GM21528 (cell line): ENCODE results near the gene KANSL1L.
"Not testable (repeated sequence)": the region's sequence is repeated elsewhere in the genome, so short reads cannot be mapped to it uniquely, and the experiment has no call there.

ENCODE experiments used
- ATAC-seq: cut with Tn5 transposase; IDR thresholded peaks from one replicate; pipeline ENCODE4 v1.9.1; 2021; ENCODE audit warnings: mild to moderate bottlenecking, moderate library complexity; ENCODE audit not compliant: unreplicated experiment, low FRiP score

KANSL1L gene, protein sequence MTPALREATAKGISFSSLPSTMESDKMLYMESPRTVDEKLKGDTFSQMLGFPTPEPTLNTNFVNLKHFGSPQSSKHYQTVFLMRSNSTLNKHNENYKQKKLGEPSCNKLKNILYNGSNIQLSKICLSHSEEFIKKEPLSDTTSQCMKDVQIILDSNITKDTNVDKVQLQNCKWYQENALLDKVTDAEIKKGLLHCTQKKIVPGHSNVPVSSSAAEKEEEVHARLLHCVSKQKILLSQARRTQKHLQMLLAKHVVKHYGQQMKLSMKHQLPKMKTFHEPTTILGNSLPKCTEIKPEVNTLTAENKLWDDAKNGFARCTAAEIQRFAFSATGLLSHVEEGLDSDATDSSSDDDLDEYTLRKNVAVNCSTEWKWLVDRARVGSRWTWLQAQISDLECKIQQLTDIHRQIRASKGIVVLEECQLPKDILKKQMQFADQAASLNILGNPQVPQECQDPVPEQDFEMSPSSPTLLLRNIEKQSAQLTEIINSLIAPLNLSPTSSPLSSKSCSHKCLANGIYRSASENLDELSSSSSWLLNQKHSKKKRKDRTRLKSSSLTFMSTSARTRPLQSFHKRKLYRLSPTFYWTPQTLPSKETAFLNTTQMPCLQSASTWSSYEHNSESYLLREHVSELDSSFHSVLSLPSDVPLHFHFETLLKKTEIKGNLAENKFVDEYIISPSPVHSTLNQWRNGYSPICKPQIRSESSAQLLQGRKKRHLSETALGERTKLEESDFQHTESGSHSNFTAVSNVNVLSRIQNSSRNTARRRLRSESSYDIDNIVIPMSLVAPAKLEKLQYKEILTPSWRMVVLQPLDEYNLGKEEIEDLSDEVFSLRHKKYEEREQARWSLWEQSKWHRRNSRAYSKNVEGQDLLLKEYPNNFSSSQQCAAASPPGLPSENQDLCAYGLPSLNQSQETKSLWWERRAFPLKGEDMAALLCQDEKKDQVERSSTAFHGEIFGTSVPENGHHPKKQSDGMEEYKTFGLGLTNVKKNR

GRCh38 chr2:210171309-210172218, at the start of gene KANSL1L:
TSS of gene KANSL1L (minus strand) at chr2:210171409. CDS start at chr2:210154582, 16,827 bp downstream.
- ATAC-seq: peak; percentile 78

DNA sequence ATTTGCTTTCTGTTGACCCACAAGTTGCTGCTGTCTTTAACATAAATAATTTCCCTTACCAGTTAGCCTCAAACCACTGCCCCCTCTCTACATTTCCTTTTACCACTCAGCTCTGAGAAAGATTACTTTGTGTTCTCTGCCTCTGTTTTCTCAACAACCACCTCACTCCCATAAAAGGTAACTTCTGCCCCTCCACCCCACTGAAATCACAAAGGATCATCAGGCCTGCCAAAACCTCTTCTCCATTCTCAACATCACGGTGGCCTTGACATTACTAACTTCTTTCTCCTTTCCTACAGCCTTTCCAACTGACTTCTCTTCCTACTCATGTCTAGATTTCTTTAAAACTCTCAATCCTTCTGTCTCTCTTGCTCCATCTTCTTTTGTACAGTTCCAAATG, 43.9 kb upstream of the KANSL1L start:
- ATAC-seq: no peak

DNA sequence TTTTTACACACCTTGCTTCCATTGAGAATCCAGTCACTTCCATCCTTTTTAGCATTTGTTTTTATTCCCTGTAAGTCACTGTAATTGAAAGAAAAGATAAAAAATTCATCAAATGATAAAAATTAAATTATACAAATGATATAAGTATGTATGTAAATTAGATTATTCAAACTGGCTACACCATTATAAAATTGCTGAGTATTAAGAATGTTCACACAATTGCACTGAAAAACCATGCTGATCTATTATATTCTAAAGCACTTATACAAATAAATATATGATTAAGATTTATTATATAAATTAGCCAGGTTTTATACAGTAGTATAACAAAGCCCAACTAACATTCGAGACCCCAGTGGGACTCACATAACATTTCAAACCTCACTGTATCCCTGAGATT, 39.0 kb upstream of the KANSL1L start:
- no peak for ATAC-seq

DNA sequence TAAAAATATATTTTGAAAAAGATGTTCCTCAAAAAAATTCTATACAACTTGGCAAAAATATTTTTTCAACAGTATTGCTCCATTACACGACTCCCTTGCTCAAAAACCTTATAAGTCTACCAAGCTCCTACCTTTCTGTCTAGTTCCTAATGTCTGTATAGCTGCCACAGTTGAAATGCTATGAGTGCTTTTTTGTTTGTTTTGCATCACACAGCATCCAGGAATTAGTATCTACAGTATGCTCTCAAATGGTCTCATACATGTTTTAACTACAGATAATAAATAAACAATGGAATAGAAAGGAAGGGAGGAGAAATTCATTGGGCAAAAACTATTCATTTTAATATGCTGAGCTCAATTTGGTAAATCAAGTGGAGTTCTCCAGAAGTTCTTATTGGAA, 36.7 kb upstream of the KANSL1L start:
- no peak for ATAC-seq

DNA sequence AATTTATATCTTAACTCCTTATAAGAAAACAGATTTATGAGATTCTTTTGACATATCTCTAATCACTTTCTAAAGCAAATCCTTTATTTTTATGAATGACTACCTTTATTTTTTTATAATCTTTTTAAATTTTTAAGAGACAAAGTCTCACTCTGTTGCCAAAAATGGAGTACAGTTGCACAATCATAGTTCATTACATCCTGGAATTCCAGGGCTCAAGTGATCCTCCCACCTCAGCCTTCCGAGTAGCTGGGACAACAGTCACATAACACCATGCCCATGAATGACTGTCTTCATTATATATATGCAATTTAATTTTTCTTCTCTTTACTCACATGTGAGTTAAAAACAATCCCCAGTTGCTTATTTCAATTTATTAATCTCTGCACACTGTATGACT, 32.3 kb upstream of the KANSL1L start:
- no peak for ATAC-seq

GRCh38 chr2:210203147-210203546, 31.9 kb upstream of the KANSL1L start:
- no peak for ATAC-seq

DNA sequence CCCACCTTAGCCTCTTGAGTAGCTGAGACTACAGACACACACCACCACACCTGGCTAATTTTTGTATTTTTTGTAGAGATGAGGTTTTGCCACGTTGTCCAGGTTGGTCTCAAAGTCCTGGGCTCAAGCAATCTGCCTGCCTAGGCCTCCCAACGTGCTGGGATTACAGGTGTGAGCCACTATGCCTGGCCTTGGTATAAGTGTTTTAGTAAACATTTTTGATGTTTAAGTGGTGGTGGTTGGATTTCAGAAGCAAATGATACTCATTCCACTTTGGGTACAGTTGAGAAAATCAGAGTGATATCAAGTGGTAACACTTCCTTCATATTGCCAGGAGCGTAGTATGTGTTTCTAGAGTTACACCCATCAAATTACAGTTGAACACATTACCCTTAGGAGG, 28.6 kb upstream of the KANSL1L start:
- ATAC-seq: no peak

DNA sequence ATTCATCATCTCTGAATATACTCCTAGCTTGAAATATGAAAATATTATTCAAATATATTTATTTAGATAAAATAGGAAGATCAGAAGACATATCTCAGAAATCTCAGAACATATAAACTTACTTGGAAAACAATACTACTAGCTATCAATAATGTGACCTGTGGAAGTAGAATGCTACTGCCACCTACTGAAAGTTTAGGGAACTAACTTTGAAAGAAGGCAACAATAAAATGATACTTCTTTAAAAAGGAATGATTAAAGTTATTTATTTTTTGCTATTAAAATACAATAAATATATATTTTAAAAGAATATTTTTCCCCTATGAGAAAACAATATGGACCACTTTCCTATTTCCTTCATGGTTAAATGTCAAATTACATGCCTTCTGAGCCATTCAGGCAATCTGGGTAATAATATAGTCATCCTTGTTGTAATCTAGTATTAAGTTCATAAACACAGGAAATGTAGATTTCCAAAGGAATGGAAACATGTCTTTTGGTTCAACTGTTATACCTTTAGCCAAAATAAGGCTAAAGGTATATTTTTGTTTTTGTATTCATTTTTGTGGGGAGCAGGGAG, 28.1 kb upstream of the KANSL1L start:
- no peak for ATAC-seq

DNA sequence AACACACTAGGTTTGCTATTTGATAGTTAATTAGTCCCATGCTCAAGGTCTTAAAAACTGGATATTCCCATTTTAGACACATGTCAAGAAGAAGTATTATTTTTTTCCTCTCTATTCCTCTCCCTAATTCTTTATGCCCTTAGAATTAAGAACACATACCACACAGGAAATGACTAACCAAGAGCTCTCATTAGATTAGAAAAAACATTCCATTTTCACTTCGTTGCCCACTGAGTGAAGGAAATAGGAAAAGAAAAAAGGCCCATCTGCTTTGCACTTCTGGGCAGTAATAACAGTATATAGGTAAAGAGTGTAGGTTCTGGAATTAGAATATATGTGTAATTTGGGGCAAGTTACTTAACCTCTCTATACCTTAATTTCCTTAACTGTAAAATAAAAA, 27.1 kb upstream of the KANSL1L start:
- ATAC-seq: no peak

- ATAC-seq: no peak
Observed at GRCh38 chr2:210197720-210198119, 26.5 kb upstream of the KANSL1L start.

DNA sequence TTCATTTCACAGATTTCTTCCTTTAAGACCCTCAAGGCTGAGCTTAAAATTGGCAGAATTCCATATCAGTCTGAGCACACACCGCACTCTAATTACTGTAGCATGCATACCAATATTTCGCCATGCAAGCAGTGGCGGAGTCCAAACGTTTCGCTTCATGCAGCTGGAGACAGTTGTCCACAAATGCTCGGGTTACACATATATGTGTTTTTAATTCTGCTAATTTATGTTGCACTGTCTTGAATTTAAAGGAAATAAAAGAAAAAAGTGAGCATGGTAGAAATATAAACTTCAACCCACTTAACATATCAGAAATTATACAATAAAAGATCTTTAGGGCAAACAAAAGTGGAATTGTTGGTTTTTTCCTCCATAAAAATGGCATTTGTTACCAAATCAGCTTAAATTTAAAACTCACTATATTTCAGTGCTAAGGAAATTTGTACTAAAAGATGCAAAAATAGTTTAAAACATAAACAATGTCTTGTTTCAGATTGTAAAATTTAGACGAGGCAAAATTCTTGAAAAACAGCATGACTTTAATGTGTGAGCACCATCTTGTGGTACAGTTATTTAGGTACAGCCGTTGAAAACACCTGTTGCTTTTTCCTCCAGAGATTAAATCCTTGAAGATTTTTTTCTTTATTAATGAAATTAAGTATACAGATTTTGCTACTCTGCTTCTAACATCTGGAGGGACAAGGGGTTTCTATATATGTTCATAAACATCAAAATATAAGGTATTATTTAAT, 24.1 kb upstream of the KANSL1L start:
- ATAC-seq: peak; percentile 48

DNA sequence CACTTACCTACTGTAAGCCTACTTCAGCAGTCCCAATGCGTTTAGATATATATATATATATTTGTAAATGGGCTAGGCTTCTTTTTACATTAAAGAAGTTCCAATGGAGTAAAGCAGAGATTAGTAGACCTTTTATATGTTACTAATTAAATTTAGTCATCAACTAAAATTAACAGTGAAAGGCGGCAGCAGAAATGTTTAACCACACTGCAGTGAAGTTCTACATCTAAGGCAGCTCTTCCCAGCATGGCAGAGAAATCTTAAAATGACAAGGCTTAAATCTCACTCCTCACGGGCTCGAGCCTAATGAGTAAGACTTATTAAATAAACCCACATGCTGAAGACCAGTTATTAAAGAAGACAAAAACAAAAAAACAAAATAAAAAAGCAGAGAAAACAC, 19.1 kb upstream of the KANSL1L start:
- peak; percentile 59 for ATAC-seq

DNA sequence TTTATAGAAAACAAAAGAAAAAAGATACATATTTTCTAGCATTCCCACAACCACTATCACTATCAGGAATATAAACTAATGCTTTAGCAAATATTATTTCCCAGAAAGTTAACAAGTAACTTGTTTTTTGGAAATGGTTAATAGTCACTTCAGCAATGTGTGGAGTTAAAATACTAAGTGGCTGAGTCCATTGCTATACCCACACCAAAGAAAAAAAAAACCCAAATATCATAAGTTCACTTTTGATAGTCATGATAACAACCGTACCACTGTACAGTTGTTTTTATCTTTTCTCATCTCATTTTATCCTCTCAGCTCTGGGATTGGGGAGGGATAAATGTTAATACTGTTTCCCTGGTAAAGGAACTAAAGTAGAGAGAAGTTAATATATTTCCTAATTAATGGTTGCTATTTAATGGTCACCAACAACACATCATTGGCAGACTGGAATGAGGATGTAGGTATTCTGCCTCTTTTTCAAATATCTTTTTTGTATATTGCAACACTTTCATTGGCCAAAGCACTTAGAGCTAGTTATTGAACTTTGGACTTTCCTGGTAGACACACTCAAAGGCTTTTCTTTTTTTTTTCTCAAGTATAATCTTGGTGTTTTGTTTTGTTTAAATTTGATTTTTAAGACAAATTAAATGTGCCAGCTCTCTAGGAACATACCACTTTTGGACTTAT, 18.4 kb upstream of the KANSL1L start:
- no peak for ATAC-seq

DNA sequence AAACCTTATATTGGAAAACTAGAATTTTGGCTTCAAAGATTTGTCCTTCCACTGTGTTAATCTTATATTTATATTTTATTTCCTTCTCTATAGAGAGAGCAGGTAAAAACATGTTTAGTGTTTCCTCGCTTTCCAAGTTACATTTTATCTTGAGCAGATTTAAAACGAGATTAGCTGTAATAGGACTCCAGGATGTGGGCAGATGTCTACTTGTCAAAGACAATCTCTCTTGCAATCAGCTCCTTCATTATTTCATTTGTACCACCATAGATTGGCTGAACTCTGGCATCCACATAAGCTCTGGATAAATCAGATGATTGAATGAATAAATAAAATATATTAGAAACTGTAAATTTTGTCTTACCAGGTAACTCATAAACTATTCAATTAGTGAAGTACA, 17.5 kb upstream of the KANSL1L start:
- ATAC-seq: no peak

- no peak for ATAC-seq
Observed at GRCh38 chr2:210188190-210188589, 17.0 kb upstream of the KANSL1L start.

DNA sequence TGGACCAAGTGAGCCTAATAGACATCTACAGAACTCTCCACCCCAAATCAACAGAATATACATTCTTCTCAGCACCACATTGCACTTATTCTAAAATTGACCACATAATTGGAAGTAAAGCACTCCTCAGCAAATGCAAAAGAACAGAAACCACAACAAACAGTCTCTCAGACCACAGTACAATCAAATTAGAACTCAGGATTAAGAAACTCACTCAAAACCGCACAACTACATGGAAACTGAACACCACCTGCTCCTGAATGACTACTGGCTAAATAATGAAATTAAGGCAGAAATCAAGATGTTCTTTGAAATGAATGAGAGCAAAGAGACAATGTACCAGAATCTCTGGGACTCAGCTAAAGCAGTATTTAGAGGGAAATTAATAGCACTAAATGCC, 12.7 kb upstream of the KANSL1L start:
- ATAC-seq: not testable (repeated sequence)

DNA sequence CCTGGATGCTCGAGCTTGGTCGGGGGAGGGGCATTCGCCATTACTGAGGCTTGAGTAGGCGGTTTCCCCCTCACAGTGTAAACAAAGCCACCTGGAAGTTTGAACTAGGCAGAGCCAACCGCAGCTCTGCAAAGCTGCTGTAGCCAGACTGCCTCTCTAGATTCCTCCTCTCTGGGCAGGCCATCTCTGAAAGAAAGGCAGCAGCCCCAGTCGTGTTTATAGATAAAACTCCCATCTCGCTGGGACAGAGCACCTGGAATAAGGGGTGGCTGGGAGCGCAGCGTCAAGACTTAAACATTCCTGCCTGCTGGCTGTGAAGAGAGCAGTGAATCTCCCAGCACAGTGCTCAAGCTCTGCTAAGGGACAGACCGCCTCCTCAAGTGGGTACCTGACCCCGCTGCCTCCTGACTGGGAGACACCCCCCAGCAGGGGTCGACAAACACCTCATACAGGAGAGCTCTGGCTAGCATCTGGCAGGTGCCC, 10.4 kb upstream of the KANSL1L start:
- ATAC-seq: not testable (repeated sequence)

DNA sequence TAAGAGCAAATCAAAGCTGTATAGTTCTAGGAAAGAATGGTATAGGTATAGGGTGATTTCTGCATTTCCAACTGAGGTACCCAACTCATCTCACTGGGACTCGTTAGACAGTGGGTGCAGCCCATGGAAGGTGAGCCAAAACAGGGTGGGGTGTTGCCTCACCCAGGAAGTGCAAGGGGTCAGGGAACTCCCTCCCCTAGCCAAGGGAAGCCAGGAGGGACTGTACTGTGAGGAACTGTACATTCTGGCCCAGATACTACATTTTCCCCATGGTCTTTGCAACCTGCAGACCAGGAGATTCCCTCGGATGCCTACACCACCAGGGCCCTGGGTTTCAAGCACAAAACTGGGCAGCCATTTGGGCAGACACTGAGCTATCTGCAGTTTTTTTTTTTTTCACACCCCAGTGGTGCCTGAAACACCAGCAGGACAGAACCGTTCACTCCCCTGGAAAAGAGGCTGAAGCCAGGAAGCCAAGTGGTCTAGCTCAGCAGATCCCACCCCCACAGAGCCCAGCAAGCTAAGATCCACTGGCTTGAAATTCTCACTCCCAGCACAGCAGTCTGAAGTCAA, 9.9 kb upstream of the KANSL1L start:
- ATAC-seq: not testable (repeated sequence)
